Erythroblast (primary cell): ENCODE measurements around the gene TRPC4AP.

Experiments
- GATA1 ChIP-seq: IDR thresholded peaks from 2 replicates; pipeline ENCODE4 v1.6.1; 2011; ENCODE audit warnings: low read depth, mild to moderate bottlenecking, control low read depth, low read length, moderate library complexity
- POLR2A ChIP-seq: IDR thresholded peaks from 2 replicates; pipeline ENCODE4 v1.6.1; 2011; ENCODE audit warnings: mild to moderate bottlenecking, low read length

DNA sequence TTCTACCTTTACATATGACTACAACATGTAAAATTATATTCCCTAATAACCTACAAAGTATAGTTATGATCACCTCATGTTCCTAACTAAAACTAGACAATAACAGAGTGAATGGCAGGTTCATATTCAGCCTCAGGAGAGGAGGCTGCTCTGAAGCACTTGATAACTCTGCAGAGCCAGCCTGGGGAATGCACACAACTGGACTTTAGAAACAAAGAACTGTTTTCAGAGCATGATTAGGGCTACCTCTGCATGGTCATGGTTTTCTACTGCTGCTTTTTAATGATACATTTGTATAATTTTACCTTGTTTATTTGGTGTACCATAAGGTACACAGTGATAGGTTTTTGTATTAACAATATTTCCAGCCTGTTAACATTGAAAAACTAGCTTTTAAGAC, 50.3 kb downstream of the TRPC4AP start:
- TF ChIP-seq POLR2A (no peak), GATA1 (no peak)
